GM12878 (cell line): ENCODE measurements around the gene GNB5. TPM values are rescaled to one million over a fixed set of nuclear protein-coding genes. Genes with fewer than 3 reads are reported as not detected.
A peak's percentile ranks its signal among the peaks of the same experiment; 100 is the strongest.

ENCODE experiments used
- BACH1 ChIP-seq: fragments of 450-650 bp; IDR thresholded peaks from 2 replicates; pipeline ENCODE4 v1.6.1; 2017; ENCODE audit warnings: mild to moderate bottlenecking, borderline replicate concordance
- BCL3 ChIP-seq: IDR thresholded peaks from 2 replicates; pipeline ENCODE4 v1.6.1; 2011; ENCODE audit warnings: borderline replicate concordance, low read depth, mild to moderate bottlenecking, moderate library complexity, low read length; ENCODE audit not compliant: insufficient read depth, poor library complexity, severe bottlenecking
- BHLHE40 ChIP-seq, 2 experiments: fragments of 450-650 bp in 1 of 2; IDR thresholded peaks; 2 replicates each; pipeline ENCODE4 v1.6.1; 2011 to 2017; ENCODE audit warnings: low read depth in 2 of 2, borderline replicate concordance in 1 of 2, improper control_type of control experiment in 1 of 2, low read length in 1 of 2, mild to moderate bottlenecking in 1 of 2
- BMI1 ChIP-seq: fragments of 450-650 bp; IDR thresholded peaks from 2 replicates; pipeline ENCODE4 v1.6.1; 2016; ENCODE audit warnings: mild to moderate bottlenecking, moderate library complexity, borderline replicate concordance
- ESRRA ChIP-seq: IDR thresholded peaks from 2 replicates; pipeline ENCODE4 v1.6.1; 2012; ENCODE audit warnings: mild to moderate bottlenecking, low read length, improper control_type of control experiment
- FOS ChIP-seq: IDR thresholded peaks from 3 replicates; pipeline ENCODE4 v1.6.1; 2011; ENCODE audit warnings: borderline replicate concordance; ENCODE audit not compliant: insufficient read length; ENCODE audit errors: extremely low read depth
- GATAD2B ChIP-seq: fragments of 450-650 bp; conservative IDR thresholded peaks from 2 replicates; pipeline ENCODE4 v1.6.1; 2017; ENCODE audit warnings: low read depth, mild to moderate bottlenecking, moderate library complexity
- IRF5 ChIP-seq: fragments of 450-650 bp; IDR thresholded peaks from 2 replicates; pipeline ENCODE4 v1.6.1; 2017; ENCODE audit warnings: borderline replicate concordance
- JUNB ChIP-seq: IDR thresholded peaks from 2 replicates; pipeline ENCODE4 v1.6.1; 2016; ENCODE audit warnings: antibody characterized with exemption, mild to moderate bottlenecking
- MEF2B ChIP-seq: fragments of 450-650 bp; IDR thresholded peaks from 2 replicates; pipeline ENCODE4 v1.6.1; 2018; ENCODE audit warnings: mild to moderate bottlenecking, moderate library complexity; ENCODE audit not compliant: partially characterized antibody, poor library complexity, severe bottlenecking
- MTA3 ChIP-seq: IDR thresholded peaks from 2 replicates; pipeline ENCODE4 v1.6.1; 2012; ENCODE audit warnings: low read length, inconsistent platforms, borderline replicate concordance
- NFXL1 ChIP-seq: fragments of 450-650 bp; IDR thresholded peaks from 2 replicates; pipeline ENCODE4 v1.6.1; 2017; ENCODE audit warnings: antibody characterized with exemption, mild to moderate bottlenecking, borderline replicate concordance
- PAX5 ChIP-seq: IDR thresholded peaks from 2 replicates; pipeline ENCODE4 v1.6.1; 2011; ENCODE audit warnings: low read depth, low read length, borderline replicate concordance
- RBBP5 ChIP-seq: fragments of 200-600 bp; sonication (generic); conservative IDR thresholded peaks from 2 replicates; pipeline ENCODE4 v1.6.1; 2016
- RELA ChIP-seq: fragments of 450-650 bp; IDR thresholded peaks from 2 replicates; pipeline ENCODE4 v1.8.0; 2014; ENCODE audit warnings: borderline replicate concordance; ENCODE audit not compliant: partially characterized antibody
- SIX5 ChIP-seq: IDR thresholded peaks from 2 replicates; pipeline ENCODE4 v1.6.1; 2011; ENCODE audit warnings: mild to moderate bottlenecking, low read depth, low read length, moderate library complexity; ENCODE audit not compliant: severe bottlenecking
- SUZ12 ChIP-seq: fragments of 200-600 bp; sonication (generic); IDR thresholded peaks from one replicate; pipeline ENCODE4 v1.6.1; 2018; ENCODE audit warnings: antibody characterized with exemption, mild to moderate bottlenecking; ENCODE audit not compliant: unreplicated experiment
- TBL1XR1 ChIP-seq: IDR thresholded peaks from 2 replicates; pipeline ENCODE4 v1.6.1; 2012; ENCODE audit warnings: low read depth, low read length, improper control_type of control experiment
- YBX1 ChIP-seq: fragments of 450-650 bp; IDR thresholded peaks from 2 replicates; pipeline ENCODE4 v1.6.1; 2016; ENCODE audit warnings: antibody characterized with exemption
- ZNF384 ChIP-seq: IDR thresholded peaks from 2 replicates; pipeline ENCODE4 v1.6.1; 2012; ENCODE audit warnings: low read depth, mild to moderate bottlenecking, low read length, improper control_type of control experiment, borderline replicate concordance
- polyA plus RNA-seq, 11 experiments: library from polyadenylated mRNA; depleted of rRNA in 4 of 11; unstranded in 6 of 11; stranded (reverse) in 5 of 11; fragments of >200 nt; fragmentation: Nextera tagmentation in 4 of 11; fragmentation: Illumina TruSeq in 1 of 11; extraction: Ambion mirVana in 4 of 11; extraction: Trizol in 1 of 11; gene quantifications; 1 replicate in 1 of 11; 2 replicates in 10 of 11; pipeline versions ENCODE4 v1.2.1 to v1.2.3, GENCODE V29; 2011 to 2016; ENCODE audit warnings: inconsistent platforms in 2 of 11, missing spikeins in 2 of 11, low read depth in 1 of 11
- total RNA-seq, 4 experiments: library from RNA; depleted of rRNA in 3 of 4; stranded (reverse); fragments of >200 nt in 3 of 4; fragmentation: Illumina TruSeq in 1 of 4; extraction: Trizol in 1 of 4; gene quantifications; 2 replicates each; pipeline versions ENCODE4 v1.2.1 to v1.2.3, GENCODE V29; 2013 to 2021
- TF ChIP-seq, protein P1 (sequence below): IDR thresholded peaks from 2 replicates; pipeline ENCODE4 v1.6.1; 2011; ENCODE audit warnings: low read depth, low read length, improper control_type of control experiment, borderline replicate concordance
- TF ChIP-seq, protein P2 (sequence below): fragments of 450-650 bp; IDR thresholded peaks from 2 replicates; pipeline ENCODE4 v1.6.1; 2014; ENCODE audit warnings: mild to moderate bottlenecking

The GNB5 gene
- total and polyA plus RNA-seq, 10 of the 15 experiments (the other 5 are each of a cell fraction or from before 2014, with no cell fraction given), result 2.4 to 25.9 (median 15.2) TPM

DNA sequence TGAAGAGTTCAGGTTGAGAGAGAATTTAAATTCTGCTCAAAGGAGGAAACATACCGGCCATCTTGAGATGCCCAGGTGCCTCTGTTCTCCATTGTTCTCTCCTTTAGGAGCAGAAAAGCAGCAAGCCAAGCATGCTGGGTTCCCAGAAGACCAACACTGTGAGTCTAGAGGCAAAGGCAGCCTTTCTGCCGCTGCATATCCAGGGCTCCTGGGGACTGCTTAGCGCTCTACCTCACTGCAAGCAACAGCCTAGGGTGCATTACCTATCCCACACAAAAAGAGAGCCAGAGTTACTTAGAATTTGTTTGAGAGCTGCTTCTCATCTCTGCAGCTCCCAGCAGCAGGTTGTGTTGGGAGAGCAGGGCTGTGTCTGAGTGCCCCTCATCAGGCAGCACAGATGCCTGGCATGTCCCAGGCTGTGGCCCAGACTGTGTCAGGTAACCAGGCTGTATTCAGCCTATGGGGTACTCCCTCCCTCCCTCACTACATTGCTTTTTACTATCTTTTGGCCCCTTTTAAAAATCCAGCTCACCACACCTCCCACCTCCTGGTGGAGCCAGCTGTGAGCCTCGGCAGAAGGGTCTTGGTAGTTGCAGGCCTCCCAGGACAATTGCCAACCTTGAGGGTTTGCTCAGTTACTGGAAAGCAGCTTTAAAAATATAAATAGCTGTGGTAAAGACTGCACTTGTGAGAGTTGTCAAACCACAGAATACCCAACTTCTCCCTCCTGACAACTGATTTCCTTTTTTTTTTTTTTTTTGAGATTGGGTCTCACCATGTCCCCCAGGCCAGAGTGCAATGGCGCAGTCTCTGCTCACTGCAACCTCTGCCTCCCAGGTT is 108.8 kb downstream of the GNB5 start (continued):
- TF ChIP-seq SIX5 (no peak), RBBP5 (no peak), ZNF384 (peak; percentile 93), FOS (no peak), IRF5 (no peak), JUNB (no peak), PAX5 (no peak), YBX1 (no peak), BHLHE40 (IDR thresholded peaks at IDR 0.05; ENCODE audit: borderline replicate concordance in 1 of 2, low read depth in 2 of 2, low read length in 1 of 2) (peak; percentile 17 to 28; a peak in 1 of 4 replicates), SUZ12 (no peak), RELA (no peak), MEF2B (peak; percentile 86), MTA3 (no peak; the same call in 1 of the 2 replicates), NFXL1 (no peak), BACH1 (no peak), ESRRA (no peak), GATAD2B (no peak; the same call in none of the 2 replicates), BCL3 (peak; percentile 27), BMI1 (no peak), TBL1XR1 (no peak)
- TF ChIP-seq, protein P1, sequence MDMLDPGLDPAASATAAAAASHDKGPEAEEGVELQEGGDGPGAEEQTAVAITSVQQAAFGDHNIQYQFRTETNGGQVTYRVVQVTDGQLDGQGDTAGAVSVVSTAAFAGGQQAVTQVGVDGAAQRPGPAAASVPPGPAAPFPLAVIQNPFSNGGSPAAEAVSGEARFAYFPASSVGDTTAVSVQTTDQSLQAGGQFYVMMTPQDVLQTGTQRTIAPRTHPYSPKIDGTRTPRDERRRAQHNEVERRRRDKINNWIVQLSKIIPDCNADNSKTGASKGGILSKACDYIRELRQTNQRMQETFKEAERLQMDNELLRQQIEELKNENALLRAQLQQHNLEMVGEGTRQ, result no peak
- TF ChIP-seq, protein P2, sequence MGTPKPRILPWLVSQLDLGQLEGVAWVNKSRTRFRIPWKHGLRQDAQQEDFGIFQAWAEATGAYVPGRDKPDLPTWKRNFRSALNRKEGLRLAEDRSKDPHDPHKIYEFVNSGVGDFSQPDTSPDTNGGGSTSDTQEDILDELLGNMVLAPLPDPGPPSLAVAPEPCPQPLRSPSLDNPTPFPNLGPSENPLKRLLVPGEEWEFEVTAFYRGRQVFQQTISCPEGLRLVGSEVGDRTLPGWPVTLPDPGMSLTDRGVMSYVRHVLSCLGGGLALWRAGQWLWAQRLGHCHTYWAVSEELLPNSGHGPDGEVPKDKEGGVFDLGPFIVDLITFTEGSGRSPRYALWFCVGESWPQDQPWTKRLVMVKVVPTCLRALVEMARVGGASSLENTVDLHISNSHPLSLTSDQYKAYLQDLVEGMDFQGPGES, result no peak
